BE2C (cell line): ENCODE measurements around the gene TRIM17.

Source experiments
- DNase-seq: peaks from one replicate; pipeline ENCODE4 v3.0.0-alpha.2; 2020
- H3K27me3 ChIP-seq: fragments of 250-450 bp; sonication (Bioruptor Pico); 2 replicates; pipeline ENCODE4 v1.5.1; 2020; ENCODE audit warnings: mild to moderate bottlenecking
- H3K36me3 ChIP-seq: fragments of 250-450 bp; sonication (Bioruptor Pico); 2 replicates; pipeline ENCODE4 v1.5.1; 2020; ENCODE audit warnings: mild to moderate bottlenecking
- H3K4me1 ChIP-seq: fragments of 250-450 bp; sonication (Bioruptor Pico); 2 replicates; pipeline ENCODE4 v1.5.1; 2020
- H3K4me3 ChIP-seq: 2 replicates; pipeline ENCODE4 v1.5.1; 2011; ENCODE audit warnings: low read depth, low read length
- H3K9me3 ChIP-seq: fragments of 250-450 bp; sonication (Bioruptor Pico); 2 replicates; pipeline ENCODE4 v1.5.1; 2020
- TF ChIP-seq, protein P1 (sequence below): IDR thresholded peaks from 2 replicates; pipeline ENCODE4 v1.5.1; 2012; ENCODE audit warnings: mild to moderate bottlenecking, low read depth, low read length

The TRIM17 gene

DNA sequence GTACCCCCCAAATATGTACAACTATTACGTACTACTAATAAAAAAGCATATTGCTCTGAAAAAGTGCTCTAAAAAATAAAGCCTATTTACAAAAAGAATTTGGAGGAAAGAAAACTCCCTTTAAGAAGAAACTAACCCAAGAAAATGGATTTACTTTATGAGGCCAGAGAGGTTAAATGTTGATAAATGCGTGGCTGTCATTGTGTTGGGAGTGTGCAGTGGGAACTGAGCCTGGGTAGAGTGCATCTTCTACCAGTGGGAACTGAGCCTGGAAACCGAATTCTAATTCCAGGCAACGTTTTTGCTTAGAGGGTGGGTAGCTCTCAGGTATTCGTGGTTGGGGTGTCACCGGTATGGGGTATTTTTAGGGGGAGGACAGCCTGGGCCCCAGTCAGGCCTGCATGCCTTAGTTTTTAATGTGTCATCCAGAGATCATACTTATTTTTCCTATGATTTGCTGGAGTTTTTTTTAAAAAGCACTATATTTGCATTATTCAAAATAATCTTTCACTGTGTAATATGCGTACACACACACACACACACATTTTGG lies 46.4 kb upstream of the TRIM17 start:
- Histone ChIP-seq H3K27me3 (no peaks in the 10 kb centered on the region), H3K4me3 (peak overlapping the region; percentile 88), H3K9me3 (no peaks in the 10 kb centered on the region), H3K4me1 (no peaks in the 10 kb centered on the region), H3K36me3 (no peaks in the 10 kb centered on the region)
- no peak for DNase-seq
- TF ChIP-seq, protein P1, sequence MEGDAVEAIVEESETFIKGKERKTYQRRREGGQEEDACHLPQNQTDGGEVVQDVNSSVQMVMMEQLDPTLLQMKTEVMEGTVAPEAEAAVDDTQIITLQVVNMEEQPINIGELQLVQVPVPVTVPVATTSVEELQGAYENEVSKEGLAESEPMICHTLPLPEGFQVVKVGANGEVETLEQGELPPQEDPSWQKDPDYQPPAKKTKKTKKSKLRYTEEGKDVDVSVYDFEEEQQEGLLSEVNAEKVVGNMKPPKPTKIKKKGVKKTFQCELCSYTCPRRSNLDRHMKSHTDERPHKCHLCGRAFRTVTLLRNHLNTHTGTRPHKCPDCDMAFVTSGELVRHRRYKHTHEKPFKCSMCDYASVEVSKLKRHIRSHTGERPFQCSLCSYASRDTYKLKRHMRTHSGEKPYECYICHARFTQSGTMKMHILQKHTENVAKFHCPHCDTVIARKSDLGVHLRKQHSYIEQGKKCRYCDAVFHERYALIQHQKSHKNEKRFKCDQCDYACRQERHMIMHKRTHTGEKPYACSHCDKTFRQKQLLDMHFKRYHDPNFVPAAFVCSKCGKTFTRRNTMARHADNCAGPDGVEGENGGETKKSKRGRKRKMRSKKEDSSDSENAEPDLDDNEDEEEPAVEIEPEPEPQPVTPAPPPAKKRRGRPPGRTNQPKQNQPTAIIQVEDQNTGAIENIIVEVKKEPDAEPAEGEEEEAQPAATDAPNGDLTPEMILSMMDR, result no peak

DNA sequence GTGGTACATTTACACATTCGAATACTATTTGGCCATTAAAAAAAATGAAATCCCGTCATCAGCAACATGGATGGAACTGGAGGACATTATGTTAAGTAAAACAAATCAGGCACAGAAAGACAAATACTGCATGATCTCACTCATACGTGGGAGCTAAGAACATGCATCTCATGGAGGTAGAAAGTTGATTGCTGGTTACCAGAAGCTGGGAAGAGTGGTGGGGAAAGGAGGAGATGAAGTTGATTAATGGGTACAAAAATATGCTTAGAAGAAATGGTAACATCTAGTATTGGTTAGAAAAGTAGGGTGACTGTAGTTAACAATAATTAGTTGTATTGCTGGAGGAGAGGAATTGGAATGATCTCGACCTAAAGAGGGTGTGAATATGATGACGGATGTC lies 45.9 kb upstream of the TRIM17 start:
- Histone ChIP-seq H3K36me3 (no peaks in the 10 kb centered on the region), H3K4me1 (no peaks in the 10 kb centered on the region), H3K4me3 (peak overlapping the region; percentile 88), H3K9me3 (no peaks in the 10 kb centered on the region), H3K27me3 (no peaks in the 10 kb centered on the region)
- no peak for DNase-seq
- TF ChIP-seq, protein P1, result no peak

DNA sequence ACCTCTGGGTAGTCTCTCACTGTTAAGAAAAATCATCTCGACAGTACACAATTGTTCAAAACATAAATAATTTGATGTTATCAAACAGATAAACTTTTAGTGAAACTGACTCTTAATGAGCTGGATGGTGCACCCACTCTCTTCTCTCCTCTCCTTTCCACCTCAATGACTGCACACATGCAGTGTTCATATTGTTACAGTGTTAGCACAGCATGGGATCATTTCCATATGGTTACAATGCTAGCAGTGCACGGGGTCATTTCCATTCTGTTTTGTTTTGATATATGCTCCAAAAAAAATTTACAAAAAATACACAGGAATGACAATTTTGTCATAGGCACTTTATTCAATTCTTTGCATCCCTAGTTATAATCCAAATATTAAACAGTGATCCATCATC lies 44.2 kb upstream of the TRIM17 start:
- DNase-seq, result no peak
- Histone ChIP-seq H3K4me3 (no peak overlapping the region), H3K27me3 (no peaks in the 10 kb centered on the region), H3K4me1 (no peaks in the 10 kb centered on the region), H3K36me3 (no peaks in the 10 kb centered on the region), H3K9me3 (no peaks in the 10 kb centered on the region)
- TF ChIP-seq, protein P1, result no peak

DNA sequence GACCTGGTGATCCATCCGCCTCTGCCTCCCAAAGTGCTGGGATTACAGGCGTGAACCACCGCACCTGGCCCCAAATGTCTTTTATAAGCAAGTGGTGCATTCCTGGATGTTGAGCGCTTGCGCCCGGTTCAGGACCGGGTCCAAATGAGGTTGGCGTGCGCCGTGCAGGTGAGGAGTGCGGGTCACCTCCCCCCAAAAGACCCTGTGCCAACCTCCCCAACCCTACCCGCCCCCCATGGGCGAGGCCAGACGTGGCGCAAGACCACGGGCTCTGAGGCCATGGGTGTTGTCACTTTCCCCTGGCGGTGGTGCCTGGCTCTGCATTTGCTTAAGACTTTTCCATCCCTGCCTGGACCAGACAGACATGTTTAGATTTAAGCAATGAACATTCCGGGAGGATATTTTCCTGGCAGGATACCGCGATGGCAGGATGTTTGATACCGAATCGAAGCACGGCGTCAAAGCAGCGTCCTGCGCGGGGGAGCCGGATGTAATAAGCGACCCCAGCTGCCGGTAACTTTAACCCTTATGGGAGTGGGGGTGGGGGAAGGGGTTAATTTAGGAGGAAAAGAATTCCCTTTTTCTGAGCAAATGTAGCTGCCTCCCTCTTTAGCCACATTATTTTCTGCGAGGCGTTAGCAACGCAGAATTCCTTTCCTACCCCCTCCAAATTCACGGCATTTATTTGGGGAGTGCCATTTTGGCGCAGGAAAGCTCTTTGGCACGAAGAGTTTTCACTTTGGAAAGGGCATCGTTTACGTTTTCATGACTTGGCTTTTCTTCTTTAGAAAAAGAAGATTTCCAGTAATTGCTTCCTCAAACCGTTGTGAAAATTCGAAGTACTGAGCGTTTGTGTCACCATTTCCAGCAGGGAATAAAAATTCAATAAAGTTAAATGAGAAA lies 42.7 kb upstream of the TRIM17 start:
- no peaks in the 10 kb centered on the region for H3K9me3 ChIP-seq
- H3K27me3 ChIP-seq, result no peaks in the 10 kb centered on the region
- peaks cover 5% of the 10 kb centered on the region; the same call in 1 of the 2 replicates for H3K36me3 ChIP-seq
- TF ChIP-seq, protein P1, result peak; percentile 79
- H3K4me3 ChIP-seq, result peak overlapping the region; percentile 85
- peak; percentile 87 for DNase-seq
- H3K4me1 ChIP-seq, result no peaks in the 10 kb centered on the region

DNA sequence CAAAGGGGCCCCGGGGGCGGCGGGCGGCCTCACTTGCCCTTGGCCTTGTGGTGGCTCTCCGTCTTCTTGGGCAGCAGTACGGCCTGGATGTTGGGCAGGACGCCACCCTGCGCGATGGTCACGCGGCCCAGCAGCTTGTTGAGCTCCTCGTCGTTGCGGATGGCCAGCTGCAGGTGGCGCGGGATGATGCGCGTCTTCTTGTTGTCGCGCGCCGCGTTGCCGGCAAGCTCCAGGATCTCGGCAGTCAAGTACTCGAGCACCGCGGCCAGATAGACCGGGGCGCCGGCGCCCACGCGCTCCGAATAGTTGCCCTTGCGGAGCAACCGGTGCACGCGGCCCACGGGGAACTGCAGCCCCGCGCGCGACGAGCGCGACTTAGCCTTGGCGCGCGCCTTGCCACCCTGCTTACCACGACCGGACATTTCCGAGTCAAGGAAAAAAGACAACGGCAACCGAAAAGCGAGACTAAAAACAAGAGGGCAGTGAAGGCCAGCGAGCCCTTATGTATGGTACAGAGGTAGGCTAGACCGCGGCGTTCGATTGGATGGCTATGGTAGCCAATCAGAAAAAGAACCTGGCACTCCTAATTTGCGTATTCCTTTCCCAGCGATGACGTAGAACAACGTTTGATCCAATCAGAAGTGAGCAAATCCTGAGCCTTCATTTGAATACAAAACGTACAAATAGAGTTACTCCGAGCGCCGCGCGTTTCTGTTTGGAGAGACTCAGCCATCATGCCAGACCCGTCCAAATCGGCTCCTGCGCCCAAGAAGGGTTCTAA lies 40.9 kb upstream of the TRIM17 start:
- H3K4me1 ChIP-seq, result no peaks in the 10 kb centered on the region
- peaks cover 8% of the 10 kb centered on the region for H3K36me3 ChIP-seq
- H3K9me3 ChIP-seq, result no peaks in the 10 kb centered on the region
- TF ChIP-seq, protein P1, result no peak; the same call in 1 of the 2 replicates
- H3K27me3 ChIP-seq, result no peaks in the 10 kb centered on the region
- H3K4me3 ChIP-seq, result peak overlapping the region; percentile 85
- peak; percentile 91 for DNase-seq
